HG03159 (cell line): Measurements from ENCODE around the gene NTRK3.
"Not testable (repeated sequence)": the region's sequence is repeated elsewhere in the genome, so short reads cannot be mapped to it uniquely, and the experiment has no call there.

Source experiments
- ATAC-seq: cut with Tn5 transposase; IDR thresholded peaks from one replicate; pipeline ENCODE4 v1.9.1; 2021; ENCODE audit warnings: mild to moderate bottlenecking, moderate library complexity; ENCODE audit not compliant: unreplicated experiment

The NTRK3 gene

DNA sequence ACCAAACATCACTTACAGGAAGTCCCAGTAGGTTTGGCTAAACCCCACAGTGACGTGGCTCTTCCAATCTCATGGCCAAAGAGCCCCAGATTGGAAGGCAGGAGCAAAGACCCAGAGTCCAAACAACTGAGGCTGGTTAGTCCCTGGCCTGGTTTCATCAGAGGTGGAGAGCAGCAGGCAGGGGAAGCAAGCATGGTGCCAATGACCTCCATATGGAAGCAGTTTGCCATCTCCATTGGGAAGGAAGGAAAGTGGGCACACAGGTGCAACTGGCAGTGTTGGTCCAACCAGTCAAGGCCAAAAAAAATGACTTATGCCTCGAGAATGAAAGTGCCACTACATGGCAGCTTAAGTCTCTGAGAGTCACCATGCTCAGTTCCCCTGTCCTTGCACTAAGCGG is 175.9 kb downstream of the NTRK3 start:
- no peak for ATAC-seq

DNA sequence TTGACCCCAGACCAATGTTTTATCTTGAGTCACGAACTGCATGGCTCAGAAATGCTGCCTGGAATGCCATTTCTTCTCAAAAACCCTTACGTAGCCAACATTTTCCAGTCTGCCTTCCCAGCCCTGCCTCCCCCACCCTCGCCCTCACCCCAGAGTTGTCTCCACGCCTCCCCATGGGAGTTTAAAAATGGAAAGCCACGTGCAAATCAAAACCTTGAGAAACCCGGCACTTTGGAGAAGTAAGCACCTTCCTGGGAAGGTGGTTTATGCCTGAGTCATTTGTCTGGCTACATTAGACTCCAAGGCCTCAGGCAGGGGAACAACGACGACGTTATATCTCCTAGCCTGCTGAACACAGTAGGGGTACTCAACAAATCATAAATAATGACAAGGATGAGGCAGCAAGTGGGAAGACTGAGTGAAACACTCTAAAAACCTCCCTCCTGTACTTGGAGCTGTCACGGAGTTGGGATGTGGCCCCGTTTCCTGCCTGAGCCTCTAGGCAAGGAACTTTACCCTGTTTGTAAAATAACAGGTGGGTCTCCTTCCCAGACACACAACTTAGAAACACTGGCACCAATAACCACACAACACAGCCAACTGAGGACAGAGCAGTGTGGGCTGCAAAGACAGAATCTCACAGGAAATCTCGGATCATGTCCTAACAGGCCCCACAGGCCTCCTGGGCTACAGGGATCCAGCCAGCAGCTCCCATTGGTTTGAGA is 179.1 kb downstream of the NTRK3 start:
- ATAC-seq = no peak

DNA sequence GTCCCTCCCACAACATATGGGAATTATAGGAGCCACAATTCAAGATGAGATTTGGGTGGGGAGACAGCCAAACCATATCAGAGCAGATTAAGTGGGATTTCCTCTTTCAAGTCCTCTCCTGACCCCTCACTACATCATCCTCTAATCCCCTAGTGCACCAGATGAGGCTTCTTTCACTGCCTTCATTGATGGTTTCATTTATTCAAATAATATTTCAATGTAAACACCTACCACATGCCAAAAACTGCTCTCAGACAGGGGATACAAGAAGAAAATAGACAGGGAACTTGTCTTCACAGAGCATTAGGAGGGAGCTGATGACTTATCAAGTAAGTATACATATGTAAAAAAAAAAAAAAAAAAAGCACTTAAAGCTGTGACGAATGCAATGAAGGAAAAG is 180.2 kb downstream of the NTRK3 start:
- ATAC-seq = no peak

DNA sequence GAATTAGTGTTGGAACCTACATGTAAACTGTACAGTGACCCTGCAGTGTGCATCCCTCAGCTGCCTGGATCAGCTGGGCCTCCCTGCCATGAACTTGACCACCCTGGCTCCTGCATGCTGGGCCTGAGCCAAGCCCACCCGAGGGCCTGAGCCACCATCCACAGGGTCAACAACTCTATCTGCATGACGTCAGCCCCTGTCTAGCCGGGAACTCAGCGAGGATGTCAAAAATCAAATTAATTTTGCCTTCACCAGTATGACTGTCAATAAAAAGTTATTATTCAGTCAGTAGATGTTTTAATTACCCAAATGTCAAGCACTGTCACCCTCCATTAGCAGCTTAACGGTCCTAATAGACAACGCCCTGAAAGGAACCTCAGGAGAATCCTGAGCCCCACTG is 181.4 kb downstream of the NTRK3 start:
- no peak for ATAC-seq

DNA sequence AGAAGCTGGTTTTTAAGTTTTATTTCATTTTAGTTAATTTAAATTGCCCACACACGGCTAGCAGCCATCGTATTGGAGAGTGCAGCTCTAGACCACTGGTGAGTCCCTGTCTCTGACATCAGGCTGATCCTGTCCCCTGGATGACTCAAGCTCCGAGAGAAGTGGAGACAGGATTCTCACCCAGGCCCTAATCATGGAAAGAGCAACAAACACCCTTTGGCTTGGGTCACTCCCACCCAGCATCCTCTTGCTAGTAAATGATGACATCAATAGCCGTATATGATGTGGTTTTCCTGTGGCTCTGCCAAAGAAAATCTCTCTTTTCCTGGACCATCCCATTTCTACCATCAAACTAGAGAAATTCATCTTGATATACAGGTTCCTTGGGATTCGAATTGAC is 182.2 kb downstream of the NTRK3 start:
- ATAC-seq = no peak

DNA sequence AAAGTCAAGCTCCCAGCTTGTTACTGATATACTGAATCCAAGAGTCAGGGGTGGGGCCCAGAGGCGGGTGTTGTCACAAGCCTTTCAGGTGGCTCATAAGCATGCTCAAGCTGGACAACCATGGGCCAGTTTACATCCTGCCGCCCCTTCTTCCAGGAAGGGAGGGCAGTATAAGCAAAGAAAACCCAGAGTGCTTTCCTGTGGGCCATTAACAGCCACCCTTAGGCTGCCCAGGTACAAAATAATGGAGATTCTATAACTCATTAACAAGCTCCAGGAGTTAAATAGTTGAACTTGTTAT is 183.2 kb downstream of the NTRK3 start:
- no peak for ATAC-seq

DNA sequence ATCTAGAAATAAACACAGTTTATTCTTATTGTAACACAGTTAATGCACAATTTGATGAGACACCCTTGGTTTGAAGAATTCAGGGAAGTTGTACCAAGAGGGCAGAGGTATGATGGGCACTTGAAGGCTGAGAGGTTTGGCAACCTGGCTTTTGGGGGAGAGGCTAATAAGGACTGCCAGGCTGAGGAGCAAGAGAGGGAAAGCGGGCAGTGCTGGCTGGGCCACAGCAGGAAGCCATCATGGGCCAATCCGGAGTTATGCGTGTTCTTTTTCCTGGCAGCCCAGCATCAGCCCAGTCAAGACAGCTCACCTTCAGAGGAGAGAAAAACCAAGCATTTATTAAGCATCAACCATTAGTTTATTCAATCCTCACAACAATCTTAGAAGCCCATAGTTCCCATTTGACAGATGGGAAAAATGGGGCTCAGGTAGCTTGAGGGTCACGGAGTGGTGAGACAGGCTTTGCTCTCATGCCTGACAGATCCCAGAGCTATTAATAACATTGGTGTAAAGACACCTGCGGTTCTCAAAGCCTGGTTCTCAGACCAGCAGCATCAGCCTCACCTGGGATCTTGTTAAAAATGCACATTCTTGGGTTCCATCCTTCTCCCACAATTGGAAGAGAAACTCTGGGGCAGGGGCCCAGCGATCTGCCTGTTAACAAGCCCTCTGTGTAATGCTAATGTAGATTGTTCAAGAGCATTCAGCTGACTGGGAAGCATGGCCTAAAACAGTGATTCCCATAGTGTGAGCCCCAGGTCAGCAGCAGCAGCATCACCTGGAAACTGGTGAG is 183.7 kb downstream of the NTRK3 start:
- no peak for ATAC-seq

DNA sequence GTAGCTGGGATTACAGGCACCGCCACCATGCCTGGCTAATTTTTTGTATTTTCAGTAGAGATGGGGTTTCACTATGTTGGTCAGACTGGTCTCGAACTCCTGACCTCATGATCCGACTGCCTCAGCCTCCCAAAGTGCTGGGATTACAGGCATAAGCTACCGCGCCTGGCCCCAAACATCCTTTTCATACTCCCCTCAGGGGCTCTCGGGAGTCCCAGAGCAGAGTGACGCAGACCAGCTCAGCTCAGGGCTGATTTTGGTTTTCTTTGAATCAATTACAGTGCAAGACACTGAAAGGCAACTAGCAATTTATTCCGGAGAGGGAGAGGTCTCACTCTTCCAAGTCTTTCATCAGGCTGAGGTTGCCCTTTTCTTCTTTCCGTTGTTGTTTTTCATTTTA is 184.4 kb downstream of the NTRK3 start:
- not testable (repeated sequence) for ATAC-seq

DNA sequence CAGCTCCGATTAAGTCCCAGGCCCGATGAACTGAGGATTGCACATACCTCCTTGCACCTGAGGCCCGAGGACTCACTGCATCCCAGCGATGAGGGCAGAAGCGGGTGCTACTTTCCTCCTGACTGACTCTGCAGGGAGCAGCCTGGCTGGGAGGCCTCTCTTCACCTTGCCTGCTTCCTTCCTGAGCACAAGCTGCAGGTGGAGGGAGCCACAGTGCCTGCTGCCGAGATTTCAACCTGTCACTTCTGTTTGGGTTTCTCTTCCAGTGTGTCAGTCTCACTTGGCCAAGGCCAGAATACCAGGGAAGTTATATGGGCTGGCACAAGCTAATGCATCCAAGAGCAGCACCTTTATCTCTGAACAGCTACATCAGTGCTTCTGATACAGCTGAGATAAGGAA is 185.4 kb downstream of the NTRK3 start:
- ATAC-seq = no peak

DNA sequence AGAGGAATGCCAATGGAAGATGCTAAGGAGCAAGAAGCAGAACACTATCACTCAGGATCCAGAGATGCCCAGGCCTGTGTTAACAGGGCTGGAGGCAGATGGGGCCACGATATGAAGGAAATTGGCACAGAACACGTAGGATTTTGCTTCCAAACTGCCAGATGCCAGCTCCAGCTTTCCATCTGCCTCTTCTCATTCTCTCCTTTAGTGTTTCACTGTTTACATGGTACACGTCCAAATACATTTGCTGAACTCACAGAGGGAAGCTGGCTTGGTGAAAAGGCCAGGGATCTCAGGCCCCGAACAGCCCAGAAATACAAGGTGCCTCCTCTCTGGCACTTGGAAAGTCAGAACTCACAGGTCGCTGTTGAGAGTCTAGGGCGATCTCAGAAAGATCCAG is 187.0 kb downstream of the NTRK3 start:
- ATAC-seq = no peak

DNA sequence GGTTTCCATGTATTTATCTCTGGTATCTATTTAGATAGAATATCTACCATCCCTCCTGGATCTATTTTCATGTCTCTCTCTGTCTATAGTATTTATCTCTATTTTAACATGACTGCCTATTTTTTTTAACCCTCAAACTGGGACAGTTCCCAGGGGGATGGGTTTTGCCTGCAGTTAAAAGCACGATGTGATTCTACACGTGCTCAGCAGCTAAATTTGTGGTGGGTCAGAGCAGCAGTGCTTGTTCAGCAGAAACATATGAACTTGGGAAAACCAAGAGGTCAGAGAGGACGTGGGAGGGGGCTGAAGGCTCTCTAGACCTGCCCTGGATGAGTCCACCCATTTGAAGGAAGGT is 189.2 kb downstream of the NTRK3 start:
- ATAC-seq = no peak

DNA sequence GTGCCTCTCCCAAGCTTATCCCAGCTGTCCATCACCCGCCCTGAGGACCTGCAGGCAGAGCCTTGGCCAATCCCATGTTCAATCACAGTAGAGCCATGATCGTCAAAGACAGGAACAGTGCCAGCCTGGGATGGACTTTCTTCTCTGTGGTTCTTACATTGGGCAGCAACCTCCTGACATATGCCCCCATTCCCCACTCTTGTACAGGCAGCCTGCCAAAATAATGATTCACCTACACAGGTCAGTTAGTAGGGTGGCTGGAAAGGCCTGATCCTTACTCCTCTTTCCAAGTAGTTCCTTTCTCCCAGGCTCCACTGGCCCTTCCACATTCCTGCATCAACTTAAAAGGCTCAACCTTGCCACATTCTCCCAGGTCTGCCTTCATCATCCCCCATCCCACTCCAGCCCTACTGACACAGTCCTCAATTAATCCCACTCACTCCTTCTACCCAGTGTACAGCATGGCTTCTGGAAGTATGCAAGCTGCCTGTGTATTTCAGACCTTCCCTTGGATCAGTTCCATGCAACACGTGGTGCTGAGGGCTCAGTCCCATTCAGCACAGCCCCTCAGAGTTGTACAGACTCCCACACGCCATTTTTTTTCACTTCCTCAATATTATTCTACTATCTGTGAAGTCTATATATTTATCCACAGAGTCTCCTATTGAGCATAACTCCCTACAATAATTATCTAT is 189.8 kb downstream of the NTRK3 start:
- ATAC-seq = no peak

DNA sequence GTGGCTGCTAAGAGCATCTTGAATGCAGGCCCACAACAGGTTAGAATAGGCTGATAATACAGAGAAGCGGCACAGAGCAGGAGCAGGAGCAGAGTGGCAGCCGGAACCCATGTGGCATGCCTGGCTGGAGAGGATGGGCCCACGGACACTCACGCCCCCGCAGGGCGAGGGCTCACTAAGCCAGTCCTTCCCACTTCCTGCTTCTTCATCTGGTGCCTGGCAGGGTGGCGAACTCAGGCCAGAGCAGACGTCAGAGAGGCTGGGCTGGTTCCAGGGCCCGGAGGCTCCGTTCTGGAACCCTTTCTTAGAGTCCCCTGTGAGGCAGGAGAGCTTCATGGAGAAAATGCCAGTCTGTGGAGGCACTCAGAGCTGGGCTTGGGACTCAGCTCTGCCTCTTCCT is 195.1 kb downstream of the NTRK3 start:
- ATAC-seq = no peak

DNA sequence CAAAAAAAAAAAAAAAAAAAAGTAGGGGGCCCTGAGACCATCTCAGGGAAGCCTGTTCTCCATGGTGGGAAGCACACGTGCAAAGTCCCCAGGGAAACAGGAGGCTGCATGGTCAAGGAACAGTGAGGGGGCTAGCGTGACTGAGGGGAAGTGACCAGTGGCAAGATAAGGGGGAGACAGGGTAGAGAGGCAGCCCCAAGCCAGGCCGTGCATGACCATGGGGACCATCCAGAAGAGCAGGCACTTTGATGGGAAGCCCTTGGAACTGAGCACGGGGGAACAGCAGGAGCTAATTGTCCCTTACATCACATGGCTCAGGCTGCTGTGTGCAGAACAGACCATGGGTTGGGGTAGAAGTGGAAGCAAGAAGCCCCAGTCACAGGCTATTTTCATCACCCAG is 196.2 kb downstream of the NTRK3 start:
- no peak for ATAC-seq

DNA sequence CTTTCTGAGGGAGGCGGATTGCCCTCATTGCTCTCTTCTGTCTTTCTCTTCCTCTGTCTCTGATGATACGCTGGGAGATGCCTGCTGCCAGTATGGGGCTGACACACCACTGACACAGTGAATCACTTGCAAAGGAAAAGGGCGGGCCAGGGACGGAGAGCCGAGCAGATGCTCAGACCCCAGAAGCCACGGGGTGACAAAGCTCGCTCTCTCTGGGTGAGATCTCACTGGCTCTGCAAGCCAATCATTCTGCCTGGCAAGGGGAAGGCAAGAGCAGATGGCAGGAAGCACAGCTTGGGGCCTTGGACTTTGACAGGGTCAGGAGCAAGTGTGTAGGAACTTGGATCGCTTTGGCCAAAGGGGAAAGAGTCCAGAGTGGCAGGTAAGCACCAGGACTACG is 198.7 kb downstream of the NTRK3 start:
- no peak for ATAC-seq

DNA sequence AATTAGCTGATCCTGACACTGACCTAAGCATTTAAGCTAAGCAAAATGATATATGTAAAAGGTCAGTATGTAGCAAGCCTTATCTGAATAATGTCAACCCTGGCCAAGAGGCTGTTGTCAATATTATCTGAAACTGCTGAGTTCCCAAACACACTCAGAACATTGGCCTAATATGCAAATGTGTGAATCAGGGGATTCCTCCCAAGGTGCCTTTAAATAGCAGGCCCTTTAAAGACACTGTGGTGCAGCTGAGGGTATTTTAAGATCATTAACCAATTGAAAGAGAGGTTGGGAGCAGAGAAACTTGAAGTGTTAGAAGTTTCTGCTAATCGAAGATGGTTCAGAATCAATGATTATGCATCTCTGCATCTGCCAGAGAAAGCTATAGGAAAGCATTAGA is 207.0 kb downstream of the NTRK3 start:
- ATAC-seq = peak; percentile 77

DNA sequence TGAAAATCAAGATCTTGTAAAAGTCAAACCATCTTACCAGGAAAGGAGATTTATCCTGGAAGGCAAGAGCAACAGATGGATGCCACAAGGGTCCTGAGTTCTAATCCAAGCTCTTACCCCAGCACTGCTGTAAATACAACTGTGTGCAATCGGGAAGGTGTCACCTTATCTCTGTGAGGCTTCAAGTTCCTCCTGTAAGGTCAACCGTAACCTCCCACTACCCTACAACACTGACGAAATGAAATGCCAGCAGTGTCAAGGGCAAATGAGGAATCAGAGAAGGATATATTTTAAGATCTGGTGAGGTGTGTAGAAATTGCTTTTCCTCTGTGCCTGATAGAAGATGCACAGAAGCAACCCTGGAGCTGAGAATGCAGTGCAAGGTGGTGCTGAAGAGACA is 207.8 kb downstream of the NTRK3 start:
- ATAC-seq = no peak

DNA sequence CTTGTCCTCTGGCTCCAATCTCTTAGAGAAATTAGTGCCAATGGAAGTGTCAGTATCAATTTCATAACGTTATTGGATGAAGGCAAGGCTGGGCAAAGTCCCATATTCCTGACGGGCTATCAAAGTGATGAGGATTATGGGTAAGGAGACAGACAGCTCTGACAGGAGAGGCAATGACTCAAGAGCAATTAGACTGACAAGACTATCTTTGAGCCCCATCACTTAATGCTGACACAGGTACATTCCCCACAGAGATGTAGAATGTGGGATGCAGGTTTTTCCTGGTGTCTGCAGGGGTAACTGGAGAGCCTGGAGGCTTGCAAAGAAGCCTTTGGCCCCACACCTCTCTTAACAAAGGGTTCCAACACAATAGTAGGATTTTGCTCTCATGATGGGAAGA is 208.3 kb downstream of the NTRK3 start:
- ATAC-seq = no peak

DNA sequence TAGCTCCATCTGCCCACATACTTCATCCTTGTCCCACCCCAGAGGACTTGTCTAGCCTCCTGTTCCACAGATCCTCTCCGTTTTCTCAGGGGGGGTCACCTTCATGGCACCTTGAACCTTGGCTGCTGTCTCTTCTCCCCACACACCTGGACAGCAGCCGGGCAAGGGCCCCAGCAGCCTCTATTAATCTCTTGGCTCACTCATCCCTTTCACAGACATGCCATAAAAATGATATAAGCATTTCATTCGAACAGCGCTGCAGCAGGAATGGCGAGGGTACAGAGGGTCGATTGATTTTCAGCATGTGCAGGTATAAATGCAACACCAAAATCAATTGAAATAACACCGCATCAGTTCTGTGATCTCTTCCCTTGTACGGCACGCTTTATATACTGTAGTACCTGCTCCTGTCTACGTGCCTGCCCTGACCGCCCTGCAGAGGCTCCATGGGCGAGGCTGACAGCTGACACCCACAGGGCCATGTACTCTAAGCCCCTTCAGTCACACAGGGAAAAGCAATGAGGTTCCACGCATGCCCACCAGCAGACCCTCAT is 209.9 kb downstream of the NTRK3 start:
- ATAC-seq = no peak

DNA sequence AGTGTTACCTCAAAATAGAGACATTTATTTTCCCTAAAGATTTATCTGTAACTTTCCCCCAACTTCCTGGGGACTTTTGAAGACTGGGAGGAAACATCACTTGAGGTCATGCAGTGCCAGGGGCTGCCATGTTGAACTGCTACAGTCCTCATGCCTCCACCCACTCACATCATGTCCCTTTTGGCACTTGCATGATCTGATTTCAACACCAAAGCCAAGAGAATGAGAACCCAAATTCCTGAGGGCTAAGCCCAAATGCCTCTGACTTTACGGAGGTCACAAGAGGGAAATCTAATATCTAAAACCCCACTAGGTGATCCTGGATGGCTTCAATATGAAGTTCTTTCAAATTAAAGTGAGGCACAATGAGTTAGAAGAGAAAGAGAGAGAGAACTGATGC is 213.1 kb downstream of the NTRK3 start:
- ATAC-seq = no peak

DNA sequence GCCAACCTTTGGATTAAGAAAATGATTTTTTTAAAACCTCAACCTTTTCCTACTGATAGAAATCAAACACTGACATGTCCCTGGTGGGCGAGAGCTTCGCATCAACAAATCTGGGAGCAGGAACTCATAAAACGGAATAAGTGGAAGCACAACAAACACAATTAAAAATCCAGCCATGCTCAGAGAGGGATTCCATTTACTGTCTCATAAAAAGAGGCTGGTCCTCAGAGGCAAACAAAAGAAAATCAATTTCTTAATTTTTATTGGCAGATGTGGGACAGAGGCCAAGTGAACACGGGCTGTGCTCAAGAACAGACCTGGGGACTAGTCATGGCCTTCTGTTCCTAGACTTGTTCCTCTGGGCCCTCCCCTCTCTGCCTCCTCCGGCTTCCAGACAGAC is 214.5 kb downstream of the NTRK3 start:
- ATAC-seq = no peak

DNA sequence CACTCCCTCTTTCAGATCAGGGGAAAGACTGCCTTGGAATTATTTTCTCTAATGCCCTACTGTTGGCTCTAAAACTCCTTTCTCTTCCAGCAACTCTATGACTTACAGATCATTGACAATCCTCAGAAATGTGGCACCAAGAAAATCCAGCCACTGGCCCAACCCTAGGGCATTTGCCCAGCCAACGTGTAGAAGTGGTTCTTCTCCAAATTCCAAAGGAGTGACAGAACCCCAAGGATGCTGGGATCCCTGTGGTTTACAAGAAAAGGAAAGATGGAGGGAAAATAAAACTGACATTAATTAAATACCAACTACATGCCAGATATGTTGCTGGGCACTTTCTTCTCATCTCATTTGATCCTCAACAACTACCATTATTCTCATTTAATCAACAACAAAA is 216.0 kb downstream of the NTRK3 start:
- no peak for ATAC-seq
